ENCODE results near the gene TTC28.

TTC28 gene

DNA sequence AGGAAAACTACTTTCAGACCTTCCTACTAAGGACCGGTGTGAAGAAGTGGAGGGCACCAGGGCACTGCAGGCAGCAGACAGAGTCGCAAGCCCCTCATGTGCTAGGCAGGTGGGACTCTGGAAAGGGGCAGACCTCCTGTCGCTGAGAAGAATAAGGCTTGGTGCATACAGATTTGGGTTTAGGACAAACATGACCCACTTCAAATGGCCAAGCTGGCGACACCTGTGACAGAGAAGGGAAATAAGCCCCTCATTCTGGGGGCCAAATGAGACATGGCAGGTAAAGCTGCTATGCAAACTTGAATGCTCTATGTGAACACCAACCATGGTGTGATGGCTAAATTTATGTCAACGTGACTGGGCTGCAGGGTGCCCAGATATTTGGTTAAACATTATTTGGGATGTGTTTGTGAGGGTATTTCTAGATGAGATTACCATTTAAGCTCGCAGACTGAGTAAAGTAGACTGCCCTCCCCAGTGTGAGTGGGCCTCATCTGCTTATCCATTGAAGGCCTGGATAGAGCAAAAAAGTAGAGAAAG, 648.2 kb downstream of the TTC28 start:
- DNase-seq, result no peak

DNA sequence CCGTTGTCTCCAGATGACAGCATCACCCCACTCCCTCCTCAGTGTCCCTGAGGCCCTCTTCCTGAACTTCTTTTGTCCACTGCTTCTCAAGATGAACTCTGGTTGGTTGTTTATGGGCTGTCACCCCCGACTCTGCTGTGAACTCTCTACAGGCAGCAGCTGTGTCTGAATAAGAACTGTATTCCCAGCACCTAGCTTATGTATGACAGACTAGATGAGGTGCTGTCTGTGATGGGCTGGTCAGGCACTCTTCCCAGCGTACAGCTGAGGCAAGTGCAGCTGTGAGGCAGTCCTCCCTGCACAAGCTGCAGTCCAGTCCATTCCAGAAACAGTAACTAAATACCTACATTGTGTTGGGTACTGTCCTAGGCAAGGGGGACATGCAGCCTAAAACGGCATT, 649.2 kb downstream of the TTC28 start:
- DNase-seq, result no peak

DNA sequence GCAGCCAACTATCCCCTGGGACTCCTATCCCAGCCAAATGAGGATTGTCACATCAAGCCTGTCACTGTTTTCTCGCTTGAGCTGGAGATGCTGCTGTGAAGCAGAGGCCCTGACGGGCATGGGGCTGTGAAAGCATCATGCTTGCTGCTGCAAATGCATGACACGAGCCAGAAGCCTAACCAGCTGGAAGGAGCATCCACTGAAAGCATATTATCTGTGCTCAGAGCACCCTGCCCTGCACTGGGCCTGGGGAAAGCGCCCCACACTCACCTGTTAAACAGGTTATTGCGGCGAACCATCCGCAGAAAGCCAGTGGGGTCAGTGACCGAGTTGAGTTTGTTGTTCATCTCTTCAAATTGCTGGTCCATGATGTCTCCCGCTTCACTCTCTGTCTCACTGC, 649.7 kb downstream of the TTC28 start:
- no peak for DNase-seq

DNA sequence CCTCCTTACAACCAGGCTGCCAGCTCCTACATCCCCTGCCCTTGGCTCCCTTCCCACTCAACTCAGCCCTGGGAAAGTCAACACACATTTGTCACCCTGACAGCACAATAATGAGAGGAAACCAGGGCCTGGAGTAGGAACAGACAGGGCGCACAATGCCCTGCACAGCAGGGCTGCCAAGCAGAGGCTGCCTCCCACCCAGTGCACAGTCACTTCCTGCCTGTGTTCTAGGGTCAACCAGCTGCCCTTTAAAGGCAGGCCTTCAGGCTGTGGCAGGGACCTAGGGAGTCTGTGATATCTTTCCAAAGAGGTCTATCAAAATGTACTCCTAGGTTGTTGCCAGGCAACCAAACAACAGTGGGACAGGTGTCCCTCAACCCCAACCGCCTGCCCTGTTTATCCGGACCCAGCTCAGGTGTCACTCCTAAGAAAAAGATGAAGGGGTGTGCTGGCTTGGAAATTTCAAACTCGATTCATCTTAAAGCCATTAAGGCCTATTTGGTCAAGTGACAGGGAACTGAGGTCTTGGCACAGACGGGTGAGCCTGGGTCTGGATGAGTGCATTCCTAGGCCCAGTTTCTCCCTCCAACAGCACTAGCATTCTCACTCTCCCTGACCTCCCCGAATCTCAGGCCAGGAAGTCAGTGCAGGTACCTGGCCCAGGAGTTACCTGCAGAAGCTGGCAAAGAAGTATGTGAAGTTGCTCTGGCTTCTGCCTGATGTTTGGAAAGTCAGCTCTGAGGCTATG, 650.3 kb downstream of the TTC28 start:
- DNase-seq, result no peak

DNA sequence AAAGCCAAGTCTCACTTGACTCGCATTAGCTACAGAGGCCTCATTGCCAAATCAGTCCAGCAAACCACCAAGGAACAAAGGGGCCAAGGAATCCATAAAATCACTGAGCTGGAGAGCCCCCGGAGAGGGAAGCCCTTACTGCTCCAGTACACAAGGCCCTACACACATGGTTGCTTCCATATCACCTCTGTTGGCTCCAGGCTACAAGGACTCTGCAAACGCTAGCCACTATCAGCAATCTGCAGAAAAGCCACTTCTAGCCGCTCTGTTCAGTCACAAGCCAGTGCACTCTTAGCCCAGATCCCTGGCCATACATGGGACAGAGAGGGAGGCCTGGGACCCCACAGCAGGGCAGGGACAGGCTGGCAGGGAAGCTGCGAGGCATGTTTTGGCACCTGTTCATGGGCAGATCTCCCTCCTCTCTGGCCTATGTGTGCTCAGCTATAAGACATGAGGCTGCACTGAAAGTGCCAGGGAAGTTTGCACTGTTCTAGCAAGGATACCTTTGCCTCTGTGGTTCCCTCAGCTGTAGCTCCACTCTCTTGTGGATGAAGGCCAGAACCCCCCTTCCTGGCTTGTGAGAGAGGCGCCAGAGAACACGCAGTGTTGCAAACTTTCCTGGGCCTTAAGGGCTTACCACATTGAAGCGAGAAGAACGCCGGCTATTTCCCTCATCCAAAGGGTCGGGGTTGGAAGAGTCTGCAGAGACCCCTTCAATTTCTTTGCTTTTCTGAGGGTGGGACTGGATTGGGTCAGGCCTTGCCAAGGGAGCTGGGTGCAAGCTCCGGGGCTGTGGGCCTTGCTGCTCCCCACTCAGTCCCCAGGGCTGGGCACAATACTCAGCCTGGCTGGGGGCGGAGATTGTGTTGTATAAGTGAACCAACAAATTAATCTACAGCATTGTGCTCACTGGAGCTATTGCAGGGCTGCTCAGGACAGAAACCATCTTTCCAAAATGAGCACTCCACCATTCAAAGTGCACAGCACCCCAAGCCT, 651.9 kb downstream of the TTC28 start:
- no peak for DNase-seq

DNA sequence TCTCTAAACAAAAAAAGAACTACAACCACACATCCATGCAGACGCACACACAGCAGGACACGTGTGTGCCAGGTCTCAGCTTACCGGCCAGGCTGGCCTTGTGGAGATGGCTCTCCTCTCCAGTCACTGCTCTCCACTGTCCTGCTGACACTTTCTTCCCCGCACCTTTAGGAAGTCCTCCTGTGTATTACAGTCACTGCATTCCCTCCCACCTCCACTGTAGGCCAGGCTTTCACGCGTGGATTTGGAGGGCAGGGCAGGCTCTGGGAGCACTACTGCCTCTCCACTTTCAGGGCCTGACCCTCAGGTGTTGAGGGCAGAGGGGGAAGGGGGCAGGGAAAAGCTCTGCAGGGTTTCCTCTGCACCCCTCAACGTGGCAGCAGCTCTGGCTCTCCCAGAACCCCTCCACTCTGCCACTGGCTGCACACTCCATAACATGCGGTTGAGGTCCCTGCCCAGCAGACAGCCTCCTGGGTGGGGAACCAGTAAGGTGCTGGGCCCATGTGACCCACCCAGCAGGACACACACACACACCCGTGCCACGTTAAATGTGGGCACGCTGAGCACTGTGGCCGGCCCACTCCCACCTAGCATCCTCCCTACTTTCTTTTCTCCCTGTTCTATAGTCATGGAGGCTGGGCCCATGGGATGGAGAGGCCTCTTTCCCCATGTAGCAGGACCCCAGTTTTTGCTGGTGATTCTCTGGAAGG, 653.6 kb downstream of the TTC28 start:
- DNase-seq, result no peak

DNA sequence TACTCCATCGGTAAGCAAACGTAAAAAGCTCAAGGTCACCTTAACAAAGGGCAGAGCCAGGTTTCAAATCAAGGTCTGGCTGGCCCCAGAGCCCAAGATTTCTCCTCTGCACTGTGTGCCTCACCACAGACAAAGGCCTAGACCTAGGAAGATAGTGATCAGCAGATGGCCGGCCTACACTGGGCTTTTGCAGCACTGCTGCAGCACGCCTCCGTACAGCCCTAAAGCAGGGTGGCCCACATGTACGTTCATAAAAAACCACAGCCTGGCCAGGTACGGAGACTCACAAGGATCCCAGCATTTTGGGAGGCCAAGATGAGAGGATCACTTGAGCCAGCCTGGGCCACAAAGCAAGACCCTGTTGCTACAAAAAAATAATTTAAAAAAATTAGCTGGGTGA, 654.3 kb downstream of the TTC28 start:
- DNase-seq, result no peak

DNA sequence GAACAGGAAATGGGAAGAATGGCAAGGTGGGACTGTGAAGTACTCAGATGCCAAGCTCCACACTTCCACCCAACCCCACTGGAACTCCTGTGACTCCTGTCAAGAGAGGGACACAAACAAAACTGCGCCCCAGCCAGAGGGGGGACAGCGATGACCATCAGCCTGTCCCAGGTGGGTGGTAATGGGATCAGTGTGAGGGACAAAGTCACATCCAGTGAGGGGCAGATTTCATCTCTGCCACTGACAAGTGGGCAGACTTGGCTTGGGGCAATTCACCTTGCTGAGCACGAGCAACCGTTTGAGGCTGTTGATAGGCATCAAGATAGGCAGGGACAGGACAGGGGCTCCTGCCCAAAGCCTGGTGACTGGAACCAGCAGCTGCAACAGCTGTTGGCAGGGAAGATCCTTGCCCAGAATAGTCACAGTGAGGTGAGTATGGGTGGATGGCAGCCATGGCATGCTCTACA, 655.2 kb downstream of the TTC28 start:
- no peak for DNase-seq

DNA sequence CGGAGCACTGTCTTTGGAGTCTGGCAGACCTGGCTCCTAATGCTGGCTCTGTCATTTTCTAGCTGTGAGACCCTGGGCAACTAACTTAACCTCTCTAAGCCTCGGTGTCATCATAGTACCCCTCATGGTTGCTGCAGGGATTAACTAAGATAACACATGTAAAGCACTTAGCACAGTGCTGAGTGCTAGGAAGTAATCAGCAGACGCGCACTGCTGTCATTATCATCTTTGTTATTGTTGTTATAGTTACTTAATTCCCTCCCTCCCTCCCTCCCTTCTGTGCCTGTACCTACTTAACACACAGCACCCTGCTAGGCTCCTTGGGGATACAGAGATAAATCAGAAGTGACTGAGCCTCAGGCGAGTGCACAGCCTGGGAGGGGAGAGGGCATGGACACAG, 655.9 kb downstream of the TTC28 start:
- no peak for DNase-seq

DNA sequence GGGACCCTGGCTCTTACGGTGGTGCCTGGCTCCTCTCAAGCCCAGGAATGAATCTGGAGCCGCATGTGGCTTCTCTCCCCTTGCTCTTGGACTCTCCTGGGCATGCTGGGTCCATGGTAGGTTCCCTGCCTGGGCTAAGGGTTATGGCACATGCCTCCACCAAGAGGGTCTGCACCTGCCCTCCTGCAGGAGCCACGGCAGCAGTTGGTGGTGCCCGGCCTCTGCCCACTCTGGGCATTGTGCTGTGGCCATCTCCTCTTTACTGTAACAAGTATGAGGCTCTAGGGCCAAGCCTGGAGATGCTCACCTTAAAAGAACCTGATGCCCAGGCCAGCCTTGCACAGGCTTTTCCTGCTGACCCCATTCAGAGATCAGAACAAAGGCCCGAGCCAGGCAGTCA, 656.6 kb downstream of the TTC28 start:
- no peak for DNase-seq

DNA sequence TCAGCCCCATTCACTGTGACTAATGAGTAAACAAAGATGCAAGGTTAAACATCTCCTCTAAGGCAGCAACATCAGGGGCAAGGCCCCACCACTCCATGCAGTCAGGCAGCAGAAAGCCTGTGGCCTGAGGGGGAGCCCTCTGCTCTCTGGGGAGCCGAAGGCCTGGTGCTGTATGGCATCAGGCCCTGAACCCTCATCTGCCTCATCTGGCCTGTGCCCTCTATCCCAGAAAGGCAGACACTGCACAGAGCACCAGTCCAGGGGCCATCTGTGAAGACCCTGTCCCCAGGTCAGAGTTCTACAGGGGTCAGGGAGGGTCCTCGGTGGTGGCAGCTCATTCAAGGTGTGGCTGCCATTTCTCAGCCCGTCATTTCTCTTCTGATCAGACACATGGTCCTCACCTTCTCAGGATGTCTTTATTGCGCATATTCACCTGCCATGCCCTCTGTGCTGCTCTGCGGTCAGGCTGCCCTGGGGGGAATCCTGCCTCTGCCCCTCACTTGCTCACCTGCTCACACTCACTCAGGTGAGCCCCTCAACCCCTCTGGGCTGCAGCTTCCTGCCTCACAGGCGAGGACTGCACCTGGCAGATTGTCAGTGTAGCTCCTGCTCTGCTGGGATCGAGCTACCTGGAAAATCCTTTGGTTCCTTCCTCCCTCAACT, 657.5 kb downstream of the TTC28 start:
- no peak for DNase-seq

DNA sequence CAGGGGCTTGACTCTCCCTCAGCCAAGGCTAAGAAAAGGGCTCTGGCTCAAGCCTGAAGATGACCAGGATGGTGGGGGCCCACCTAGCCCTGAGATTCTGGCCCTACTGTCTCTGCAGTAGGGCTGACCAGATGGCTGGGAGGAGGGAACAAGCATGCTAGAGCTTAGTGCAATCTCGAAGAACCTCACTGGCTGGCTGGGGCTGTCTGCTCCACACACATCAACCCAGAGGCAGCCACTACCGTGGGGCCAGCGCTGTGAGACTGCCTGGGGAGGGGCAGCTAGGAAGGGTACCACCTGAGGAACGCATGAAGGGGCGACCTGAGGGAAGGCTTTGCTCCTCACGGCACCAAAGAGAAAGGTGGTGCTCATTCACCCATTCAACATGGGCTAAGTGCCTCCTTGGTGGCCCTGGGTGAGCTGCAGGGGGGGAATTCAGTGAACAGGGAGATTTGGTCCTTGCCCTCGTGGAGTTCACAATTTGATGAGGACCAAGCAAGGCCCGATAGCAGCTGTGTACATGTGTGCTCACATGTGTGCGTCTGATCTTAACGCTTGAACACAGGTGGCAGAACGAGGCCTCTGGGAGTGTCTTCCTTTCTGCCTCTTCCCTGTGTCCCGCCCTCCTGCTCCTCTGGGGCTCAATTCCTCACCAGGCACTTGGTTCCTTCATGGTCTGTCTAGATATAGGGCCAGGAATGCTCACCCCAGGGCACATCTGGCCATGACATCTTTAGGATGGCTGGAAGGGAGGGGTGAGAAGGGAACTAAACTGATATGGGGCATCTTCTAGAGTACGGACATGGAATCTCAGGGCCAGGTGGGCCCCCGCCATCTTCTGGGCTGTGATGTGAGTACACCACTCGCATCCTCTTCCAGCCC, 658.3 kb downstream of the TTC28 start:
- no peak for DNase-seq

DNA sequence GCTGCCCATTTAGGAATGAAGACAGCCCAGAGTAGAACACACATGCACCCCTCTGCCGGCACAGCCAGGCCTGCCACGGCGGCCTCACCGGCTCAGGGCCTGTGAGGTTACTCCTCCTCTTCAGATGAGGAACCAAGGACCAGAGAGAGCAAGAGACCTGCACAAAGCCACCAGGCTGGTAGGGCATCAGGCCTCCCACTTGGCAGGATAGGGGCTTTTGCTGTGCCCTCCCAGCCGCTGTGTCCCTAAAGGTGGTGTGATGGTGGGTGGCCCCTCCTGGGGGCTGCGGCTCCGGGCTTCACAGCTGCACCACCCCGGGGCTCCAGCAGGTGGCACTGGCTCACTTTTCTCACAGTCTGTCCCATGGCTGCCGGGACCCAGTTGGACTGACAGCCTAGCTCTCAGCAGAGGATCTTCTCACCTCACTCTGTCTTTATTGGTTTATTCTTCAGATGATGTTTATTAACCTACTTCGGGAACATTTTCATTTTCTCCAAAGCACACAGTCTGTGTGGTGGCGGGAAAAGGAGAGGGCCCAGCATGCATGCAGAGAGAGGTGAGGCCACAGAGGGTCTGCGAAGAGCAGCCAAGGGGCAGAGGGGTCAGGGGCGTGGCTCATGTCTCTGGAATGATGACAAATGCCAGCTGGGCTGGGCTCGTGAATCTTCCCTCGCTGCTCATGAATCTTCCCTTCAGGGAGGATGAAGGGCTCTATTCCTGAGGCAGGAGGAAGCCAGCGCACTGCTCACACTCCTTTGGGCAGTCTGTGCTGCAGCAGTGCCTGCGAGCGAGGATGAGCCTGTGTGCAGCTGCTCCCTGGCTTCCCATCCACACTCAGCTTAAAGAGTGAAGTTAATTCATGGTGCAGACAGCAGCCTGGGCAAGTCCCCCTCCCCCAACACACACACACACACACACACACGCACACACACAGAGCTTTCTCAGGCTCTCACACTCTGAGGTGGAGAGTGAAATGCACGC, 659.5 kb downstream of the TTC28 start:
- peak; percentile 14 for DNase-seq

DNA sequence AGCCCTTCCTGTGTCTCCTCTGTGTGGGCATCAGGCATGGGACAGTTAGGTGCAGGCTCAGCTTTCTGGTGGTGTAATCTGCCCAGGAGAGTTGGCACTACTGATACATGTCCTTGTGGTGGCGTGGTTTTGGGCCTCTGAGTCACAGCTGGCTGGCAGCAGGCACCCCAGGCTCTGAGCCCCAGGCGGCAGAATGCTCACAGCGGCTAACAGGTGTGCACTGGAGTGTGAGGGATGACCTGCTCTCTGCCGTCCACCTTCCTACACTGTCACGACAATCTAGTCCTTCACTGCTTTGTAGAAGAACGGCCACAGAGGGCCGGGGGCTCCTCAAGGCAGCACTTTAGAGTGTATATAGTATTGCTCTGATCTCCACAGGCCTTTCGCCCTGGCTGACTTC, 660.3 kb downstream of the TTC28 start:
- no peak for DNase-seq

DNA sequence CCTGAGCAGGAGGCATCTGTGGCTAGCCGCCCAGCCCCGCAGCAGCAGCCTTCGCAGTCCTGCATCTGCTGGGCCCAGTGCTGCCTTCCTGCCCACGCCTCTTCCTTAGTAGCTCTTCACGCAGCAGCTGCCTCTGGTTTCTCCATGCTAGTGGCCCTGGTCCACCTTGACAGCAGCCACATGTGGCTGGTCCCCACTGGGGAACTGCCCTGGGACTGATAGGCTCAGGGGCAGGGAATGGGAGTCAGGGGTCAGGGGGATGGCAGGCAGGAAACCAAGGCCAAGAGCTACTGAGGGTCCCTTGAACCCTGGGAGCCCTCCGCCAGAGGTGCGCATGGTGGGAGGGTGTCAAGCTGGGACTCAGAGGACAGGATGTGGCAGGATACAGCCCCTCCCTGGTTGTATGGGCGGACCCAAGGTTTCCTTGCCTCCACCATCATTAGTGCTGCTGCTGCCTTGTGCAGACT, 661.1 kb downstream of the TTC28 start:
- no peak for DNase-seq

DNA sequence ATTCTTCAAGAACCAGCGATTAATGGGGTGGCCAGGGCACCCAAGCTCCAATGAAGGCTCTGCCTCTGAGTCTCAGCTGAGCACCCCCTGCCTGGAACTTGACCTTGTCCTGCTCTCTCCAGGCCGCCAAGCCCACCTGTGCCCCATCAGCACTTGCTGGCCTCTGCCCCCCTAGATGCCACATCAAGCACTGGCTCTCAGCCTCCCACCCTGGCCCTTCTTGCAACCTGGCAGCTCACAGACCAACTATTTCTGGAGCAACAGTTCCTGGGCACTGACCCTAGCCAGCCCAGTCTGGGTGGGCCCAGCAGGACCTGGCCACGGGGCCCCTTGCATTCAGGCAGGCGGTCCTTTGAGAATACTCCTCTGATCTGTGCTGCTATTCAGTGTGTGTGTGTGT, 661.8 kb downstream of the TTC28 start:
- DNase-seq, result no peak

DNA sequence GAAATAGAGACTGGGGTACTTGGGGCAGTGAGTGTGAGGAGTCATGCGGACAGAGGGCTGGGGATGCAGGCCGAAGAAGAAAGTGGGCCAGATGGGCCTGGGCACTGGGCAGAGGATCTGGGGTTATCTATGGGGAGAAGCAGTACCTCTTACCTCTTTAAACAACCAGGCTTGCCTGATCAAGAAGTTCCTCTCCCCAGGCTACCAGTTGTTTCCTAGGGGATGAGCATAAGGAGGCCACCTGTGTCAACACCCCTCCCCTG, 662.2 kb downstream of the TTC28 start:
- no peak for DNase-seq

DNA sequence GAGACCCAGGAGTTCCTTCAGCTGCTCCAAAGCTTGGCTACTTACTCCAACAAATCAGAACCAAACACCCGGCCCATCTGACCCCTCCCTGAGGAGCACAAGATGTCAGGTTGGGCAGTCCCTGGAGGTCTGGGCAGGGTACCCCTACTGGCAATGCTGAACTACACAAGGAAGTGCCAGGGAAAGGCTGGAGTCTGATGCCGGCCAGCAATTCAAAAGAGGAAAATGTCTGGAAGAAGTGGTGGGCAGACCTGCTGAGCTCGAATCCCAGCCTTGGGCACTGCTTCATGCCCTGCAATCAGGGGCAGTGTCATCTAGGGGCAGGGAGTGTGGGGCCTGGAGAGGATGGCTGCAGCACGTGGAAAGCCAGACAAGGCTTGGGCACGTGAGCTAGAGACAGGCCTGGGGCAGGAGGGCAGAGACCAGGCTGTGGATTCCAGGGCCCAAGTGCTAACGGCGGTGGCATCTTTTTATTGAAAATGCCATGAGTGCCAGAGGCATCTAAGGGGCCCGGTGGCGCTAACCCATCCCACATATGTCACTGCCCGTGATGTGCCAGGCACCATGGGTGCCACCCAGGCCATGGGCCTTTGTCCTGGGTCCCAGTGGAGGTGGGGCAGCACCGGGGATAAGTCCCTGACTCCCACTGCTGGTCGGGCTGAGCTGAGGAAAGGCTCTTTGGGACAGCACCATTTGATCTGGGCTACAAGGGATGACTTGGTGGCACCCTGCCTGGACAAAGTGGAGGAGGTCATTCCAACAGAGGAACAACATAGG, 662.7 kb downstream of the TTC28 start:
- no peak for DNase-seq

Data from NK-92 treated with Interleukin-12 subunit alpha and Interleukin-12 subunit beta, amount 100 ng/mL, for 24 hours (cell line).